ENCODE results near the gene ACOT6. TPM values are rescaled to one million over a fixed set of nuclear protein-coding genes. Genes with fewer than 3 reads are reported as not detected.

The ACOT6 gene
- total and polyA plus RNA-seq, 2 experiments from 2014 or later, result not detected

GRCh38 chr14:73665130-73665529 lies 52.8 kb downstream of the ACOT6 start:
- DNase-seq (ENCODE audit: low spot score), result no peak
- H3K9me2 ChIP-seq (replicated peaks; ENCODE audit: insufficient read depth), result no peaks in the 10 kb centered on the region
- no peak overlapping the region for H2AFZ ChIP-seq
- no peaks in the 10 kb centered on the region for H3K79me2 ChIP-seq
- no peaks in the 10 kb centered on the region for H3K9me3 ChIP-seq (ENCODE audit: low read depth)
- H3K36me3 ChIP-seq (replicated peaks; ENCODE audit: insufficient read depth, low read depth), result no peaks in the 10 kb centered on the region
- H3K4me3 ChIP-seq, result no peak overlapping the region
- 97% methylated on average over 2 of the region's 2 CpGs for WGBS (ENCODE audit: low lambda C conversion rate, missing lambda C conversion rate)
- no peak overlapping the region for H3K27ac ChIP-seq
- no peaks in the 10 kb centered on the region for H3K4me1 ChIP-seq (ENCODE audit: insufficient read depth)
- no peaks in the 10 kb centered on the region for H4K20me1 ChIP-seq (ENCODE audit: insufficient read depth, poor library complexity, severe bottlenecking)
- no peak for TF ChIP-seq EZH2 (IDR thresholded peaks at IDR 0.05; ENCODE audit: borderline replicate concordance)
- H3K27me3 ChIP-seq, result no peaks in the 10 kb centered on the region
- H3K4me2 ChIP-seq, result no peak overlapping the region

DNA sequence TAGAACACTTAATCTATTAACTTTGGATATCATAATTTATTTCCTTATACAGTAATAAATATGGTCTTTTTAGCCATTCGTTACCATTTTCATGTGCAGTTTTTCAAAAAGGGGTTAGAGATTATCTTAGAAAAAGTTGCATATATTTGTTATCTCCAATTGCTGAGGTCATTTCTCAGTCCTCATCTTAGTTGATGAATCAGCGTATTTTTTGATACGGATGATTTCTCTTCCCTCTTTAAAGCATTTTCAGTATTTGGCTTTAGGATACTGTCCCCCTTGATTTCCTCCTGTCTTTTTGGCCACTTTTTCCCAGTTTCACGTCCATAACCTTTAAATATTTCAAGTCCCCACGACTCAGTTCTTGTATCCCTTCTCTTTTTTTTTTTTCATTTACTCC lies 54.3 kb downstream of the ACOT6 start:
- H2AFZ ChIP-seq, result no peak overlapping the region
- TF ChIP-seq CTCF (IDR thresholded peaks at IDR 0.05; ENCODE audit: poor library complexity) (no peak), EZH2 (IDR thresholded peaks at IDR 0.05; ENCODE audit: borderline replicate concordance) (no peak), EZH2phosphoT487 (IDR thresholded peaks at IDR 0.05; ENCODE audit: low read depth, severe bottlenecking, unreplicated experiment) (no peak)
- DNase-seq (ENCODE audit: low spot score), result no peak
- no peaks in the 10 kb centered on the region for H3K36me3 ChIP-seq (replicated peaks; ENCODE audit: insufficient read depth, low read depth)
- H3K79me2 ChIP-seq, result no peaks in the 10 kb centered on the region
- H4K20me1 ChIP-seq (ENCODE audit: insufficient read depth, poor library complexity, severe bottlenecking), result no peaks in the 10 kb centered on the region
- 93% methylated on average over 5 of the region's 5 CpGs for WGBS (ENCODE audit: low lambda C conversion rate, missing lambda C conversion rate)
- H3K9me3 ChIP-seq (ENCODE audit: low read depth), result no peaks in the 10 kb centered on the region
- no peaks in the 10 kb centered on the region for H3K9me2 ChIP-seq (replicated peaks; ENCODE audit: insufficient read depth)
- H3K4me3 ChIP-seq, result no peak overlapping the region
- H3K4me2 ChIP-seq, result no peak overlapping the region
- no peaks in the 10 kb centered on the region for H3K4me1 ChIP-seq (ENCODE audit: insufficient read depth)
- no peak overlapping the region for H3K27ac ChIP-seq
- no peaks in the 10 kb centered on the region for H3K27me3 ChIP-seq

GRCh38 chr14:73667854-73668253 lies 55.5 kb downstream of the ACOT6 start:
- Histone ChIP-seq H3K9me2 (replicated peaks; ENCODE audit: insufficient read depth) (no peaks in the 10 kb centered on the region), H3K4me1 (ENCODE audit: insufficient read depth) (no peaks in the 10 kb centered on the region), H2AFZ (no peak overlapping the region), H3K9me3 (ENCODE audit: low read depth) (no peaks in the 10 kb centered on the region), H4K20me1 (ENCODE audit: insufficient read depth, poor library complexity, severe bottlenecking) (no peaks in the 10 kb centered on the region), H3K27ac (no peak overlapping the region), H3K4me2 (no peak overlapping the region), H3K4me3 (no peak overlapping the region), H3K79me2 (no peaks in the 10 kb centered on the region), H3K36me3 (replicated peaks; ENCODE audit: insufficient read depth, low read depth) (no peaks in the 10 kb centered on the region), H3K27me3 (no peaks in the 10 kb centered on the region)
- WGBS (ENCODE audit: low lambda C conversion rate, missing lambda C conversion rate), result 95% methylated on average over 3 of the region's 3 CpGs
- no peak for TF ChIP-seq EZH2 (IDR thresholded peaks at IDR 0.05; ENCODE audit: borderline replicate concordance)
- TF ChIP-seq EZH2phosphoT487 (IDR thresholded peaks at IDR 0.05; ENCODE audit: low read depth, severe bottlenecking, unreplicated experiment), result no peak
- TF ChIP-seq CTCF (IDR thresholded peaks at IDR 0.05; ENCODE audit: poor library complexity), result no peak
- DNase-seq (ENCODE audit: low spot score), result no peak

Small RNA genes lying within 50 kb of the gene (small RNA-seq; reads per million reads assigned to genes)
- not detected for gene RNU6-240P

Other genes with a start within 250 kb of the ACOT6 start
- gene NUMB, start 154.0 kb upstream of the ACOT6 start, total RNA-seq, result 35.3 and 38.5 TPM in 2 replicates
- gene NUMB, start 154.0 kb upstream of the ACOT6 start, polyA plus RNA-seq, result 44.0 and 45.8 TPM in 2 replicates
- 12.6 and 13.1 TPM in 2 replicates for gene RIOX1, start 121.6 kb upstream of the ACOT6 start, total RNA-seq
- 10.1 and 15.6 TPM in 2 replicates for gene RIOX1, start 121.6 kb upstream of the ACOT6 start, polyA plus RNA-seq
- gene ACOT1, start 75.4 kb upstream of the ACOT6 start, total RNA-seq, result 21.2 and 28.3 TPM in 2 replicates
- 10.7 and 13.0 TPM in 2 replicates for gene ACOT1, start 75.4 kb upstream of the ACOT6 start, polyA plus RNA-seq
- gene HEATR4, start 53.6 kb upstream of the ACOT6 start, total RNA-seq, result 0.17 and 0.44 TPM in 2 replicates
- 0.69 and 1.1 TPM in 2 replicates for gene HEATR4, start 53.6 kb upstream of the ACOT6 start, polyA plus RNA-seq
- gene ACOT2, start 43.3 kb upstream of the ACOT6 start, total RNA-seq, result 58.8 and 70.2 TPM in 2 replicates
- 43.6 and 44.2 TPM in 2 replicates for gene ACOT2, start 43.3 kb upstream of the ACOT6 start, polyA plus RNA-seq
- 2.5 and 2.8 TPM in 2 replicates for gene ACOT4, start 20.6 kb upstream of the ACOT6 start, total RNA-seq
- gene ACOT4, start 20.6 kb upstream of the ACOT6 start, polyA plus RNA-seq, result 2.1 and 2.4 TPM in 2 replicates
- 5.4 and 6.9 TPM in 2 replicates for gene DNAL1, start 32.5 kb downstream of the ACOT6 start, total RNA-seq
- 5.7 and 6.0 TPM in 2 replicates for gene DNAL1, start 32.5 kb downstream of the ACOT6 start, polyA plus RNA-seq
- gene PNMA1, start 101.9 kb downstream of the ACOT6 start, total RNA-seq, result 23.0 and 27.3 TPM in 2 replicates
- gene PNMA1, start 101.9 kb downstream of the ACOT6 start, polyA plus RNA-seq, result 41.2 and 45.7 TPM in 2 replicates
- 8.3 and 11.7 TPM in 2 replicates for gene PTGR2, start 239.3 kb downstream of the ACOT6 start, total RNA-seq
- gene PTGR2, start 239.3 kb downstream of the ACOT6 start, polyA plus RNA-seq, result 7.1 and 7.4 TPM in 2 replicates

All from hepatocyte (in vitro differentiated cells).